ENCODE measurements around the gene UGT1A9. TPM values are rescaled to one million over a fixed set of nuclear protein-coding genes. Genes with fewer than 3 reads are reported as not detected.
"Not testable (repeated sequence)": the region's sequence is repeated elsewhere in the genome, so short reads cannot be mapped to it uniquely, and the experiment has no call there.

The UGT1A9 gene
- not detected in 2 replicates for total RNA-seq

- DNase-seq (ENCODE audit: low read depth in 2 of 2): no peak
Observed at GRCh38 chr2:233671290-233672161, at the start of gene UGT1A9. UGT1A9 (plus strand) TSS chr2:233671898; CDS start chr2:233671935, 37 bp downstream.

- DNase-seq (ENCODE audit: low read depth in 2 of 2): no peak
Observed at GRCh38 chr2:233627331-233628025, 44.2 kb upstream of the UGT1A9 start.

- DNase-seq (ENCODE audit: low read depth in 2 of 2): not testable (repeated sequence)
Observed at GRCh38 chr2:233636306-233636705, 35.4 kb upstream of the UGT1A9 start, which contains the start of gene UGT1A10. UGT1A10 (plus strand) TSS chr2:233636448; CDS start chr2:233636523, 75 bp downstream.

GRCh38 chr2:233638836-233639235, 32.9 kb upstream of the UGT1A9 start:
- no peak for DNase-seq (ENCODE audit: low read depth in 2 of 2)

- no peak for DNase-seq (ENCODE audit: low read depth in 2 of 2)
Observed at GRCh38 chr2:233639860-233640259, 31.8 kb upstream of the UGT1A9 start.

- peak in 1 of 2 donors; percentile 7 for DNase-seq (ENCODE audit: low read depth in 2 of 2)
Observed at GRCh38 chr2:233643128-233643527, 28.6 kb upstream of the UGT1A9 start.

- DNase-seq (ENCODE audit: low read depth in 2 of 2): not testable (repeated sequence)
Observed at GRCh38 chr2:233646033-233646432, 25.7 kb upstream of the UGT1A9 start.

- no peak for DNase-seq (ENCODE audit: low read depth in 2 of 2)
Observed at GRCh38 chr2:233650981-233651380, 20.7 kb upstream of the UGT1A9 start.

- no peak for DNase-seq (ENCODE audit: low read depth in 2 of 2)
Observed at GRCh38 chr2:233651430-233651829, 20.3 kb upstream of the UGT1A9 start.

- DNase-seq (ENCODE audit: low read depth in 2 of 2): no peak
Observed at GRCh38 chr2:233654501-233654900, 17.2 kb upstream of the UGT1A9 start.

GRCh38 chr2:233655043-233655442, 16.7 kb upstream of the UGT1A9 start:
- DNase-seq (ENCODE audit: low read depth in 2 of 2): no peak

- not testable (repeated sequence) for DNase-seq (ENCODE audit: low read depth in 2 of 2)
Observed at GRCh38 chr2:233655943-233656342, 15.8 kb upstream of the UGT1A9 start.

- no peak for DNase-seq (ENCODE audit: low read depth in 2 of 2)
Observed at GRCh38 chr2:233656443-233656842, 15.3 kb upstream of the UGT1A9 start.

GRCh38 chr2:233658610-233659009, 13.1 kb upstream of the UGT1A9 start:
- DNase-seq (ENCODE audit: low read depth in 2 of 2): no peak

- DNase-seq (ENCODE audit: low read depth in 2 of 2): no peak
Observed at GRCh38 chr2:233663911-233664310, 7.8 kb upstream of the UGT1A9 start.

GRCh38 chr2:233668605-233669260, 3.0 kb upstream of the UGT1A9 start:
- DNase-seq (ENCODE audit: low read depth in 2 of 2): no peak

GRCh38 chr2:233672886-233673285, 1.2 kb downstream of the UGT1A9 start:
- DNase-seq (ENCODE audit: low read depth in 2 of 2): no peak

GRCh38 chr2:233673896-233674295, 2.2 kb downstream of the UGT1A9 start:
- DNase-seq (ENCODE audit: low read depth in 2 of 2): no peak

- DNase-seq (ENCODE audit: low read depth in 2 of 2): no peak
Observed at GRCh38 chr2:233674314-233674713, 2.6 kb downstream of the UGT1A9 start.

GRCh38 chr2:233674995-233675394, 3.3 kb downstream of the UGT1A9 start:
- no peak for DNase-seq (ENCODE audit: low read depth in 2 of 2)

GRCh38 chr2:233676046-233676445, 4.3 kb downstream of the UGT1A9 start:
- DNase-seq (ENCODE audit: low read depth in 2 of 2): no peak

- DNase-seq (ENCODE audit: low read depth in 2 of 2): no peak
Observed at GRCh38 chr2:233679196-233679595, 7.5 kb downstream of the UGT1A9 start.

All from dermis microvascular lymphatic vessel endothelial cell (primary cell).